GM23248 (cell line): ENCODE data around the gene TPO. TPM values are rescaled to one million over a fixed set of nuclear protein-coding genes. Genes with fewer than 3 reads are reported as not detected.
"Not testable (repeated sequence)": the region's sequence is repeated elsewhere in the genome, so short reads cannot be mapped to it uniquely, and the experiment has no call there.

Experiments used
- DNase-seq: peaks from one replicate; pipeline ENCODE4 v3.0.0-alpha.2; 2015
- H2AFZ ChIP-seq: fragments of 200-600 bp; sonication (generic); 2 replicates; pipeline ENCODE4 v1.6.1; 2016; ENCODE audit warnings: antibody characterized with exemption
- H3F3A ChIP-seq: fragments of 200-600 bp; sonication (generic); 2 replicates; pipeline ENCODE4 v1.6.1; 2016; ENCODE audit warnings: mild to moderate bottlenecking, antibody characterized with exemption, mixed run types; ENCODE audit not compliant: insufficient read depth
- H3K27ac ChIP-seq: fragments of 200-600 bp; sonication (generic); 2 replicates; pipeline ENCODE4 v1.5.1; 2016; ENCODE audit warnings: mild to moderate bottlenecking
- H3K27me3 ChIP-seq: fragments of 200-600 bp; sonication (generic); replicated peaks from 2 replicates; pipeline ENCODE4 v1.6.1; 2016; ENCODE audit warnings: mild to moderate bottlenecking; ENCODE audit not compliant: insufficient read depth
- H3K36me3 ChIP-seq: fragments of 200-600 bp; sonication (generic); 2 replicates; pipeline ENCODE4 v1.6.1; 2016; ENCODE audit warnings: low read depth, mild to moderate bottlenecking
- H3K4me1 ChIP-seq: fragments of 200-600 bp; sonication (generic); 2 replicates; pipeline ENCODE4 v1.6.1; 2016; ENCODE audit warnings: mild to moderate bottlenecking; ENCODE audit not compliant: insufficient read depth
- H3K4me2 ChIP-seq: fragments of 200-600 bp; sonication (generic); one replicate; pipeline ENCODE4 v1.6.1; 2016; ENCODE audit warnings: mild to moderate bottlenecking; ENCODE audit not compliant: unreplicated experiment
- H3K4me3 ChIP-seq: fragments of 200-600 bp; sonication (generic); 2 replicates; pipeline ENCODE4 v1.5.1; 2016; ENCODE audit warnings: mild to moderate bottlenecking
- H3K79me2 ChIP-seq: fragments of 200-600 bp; sonication (generic); 2 replicates; pipeline ENCODE4 v1.6.1; 2016; ENCODE audit warnings: mild to moderate bottlenecking; ENCODE audit not compliant: insufficient read depth
- H3K9ac ChIP-seq: fragments of 200-600 bp; sonication (generic); 2 replicates; pipeline ENCODE4 v1.6.1; 2016; ENCODE audit warnings: mild to moderate bottlenecking
- H3K9me2 ChIP-seq: fragments of 200-600 bp; sonication (generic); 2 replicates; pipeline ENCODE4 v1.6.1; 2016; ENCODE audit warnings: mixed run types, mild to moderate bottlenecking, moderate library complexity; ENCODE audit not compliant: insufficient read depth
- H3K9me3 ChIP-seq: fragments of 200-600 bp; sonication (generic); one replicate; pipeline ENCODE4 v1.6.1; 2017; ENCODE audit warnings: low read depth
- H4K20me1 ChIP-seq: fragments of 200-600 bp; sonication (generic); 2 replicates; pipeline ENCODE4 v1.6.0; 2016; ENCODE audit not compliant: insufficient read depth
- EZH2 ChIP-seq: fragments of 200-600 bp; sonication (generic); IDR thresholded peaks from 2 replicates; pipeline ENCODE4 v1.6.1; 2018; ENCODE audit warnings: antibody characterized with exemption, mild to moderate bottlenecking; ENCODE audit not compliant: insufficient read depth, poor library complexity, severe bottlenecking
- EZH2phosphoT487 ChIP-seq: fragments of 200-600 bp; sonication (generic); IDR thresholded peaks from 2 replicates; pipeline ENCODE4 v1.6.1; 2018; ENCODE audit warnings: antibody characterized with exemption, moderate library complexity, mild to moderate bottlenecking, low read depth; ENCODE audit not compliant: insufficient read depth
- WGBS, 2 experiments: methylation state at CpG; one replicate each; pipeline ENCODE4 v1.1.6; 2015 to 2017; ENCODE audit warnings: low lambda C conversion rate in 2 of 2, low coverage in 1 of 2; ENCODE audit errors: missing lambda C conversion rate in 2 of 2; 5-methylcytosine and 5-hydroxymethylcytosine counted together
- in situ Hi-C: fragments of 300-500 bp; cut with MboI; formaldehyde crosslinking; loops from 2 replicates; pipeline ENCODE4 v1.15.0; 2020
- polyA plus RNA-seq: library from polyadenylated mRNA; unstranded; fragments of >200 nt; fragmentation: Nextera tagmentation; extraction: Ambion mirVana; gene quantifications from 2 replicates; pipeline ENCODE4 v1.2.1, GENCODE V29; 2016
- total RNA-seq: library from RNA; depleted of rRNA; stranded (reverse); fragments of >200 nt; shearing (Covaris generic); gene quantifications from 2 replicates; pipeline ENCODE4 v1.2.3, GENCODE V29; 2014

The TPO gene
- total and polyA plus RNA-seq, 2 experiments from 2014 or later: not detected

- Histone ChIP-seq H3K9ac (no peak overlapping the region), H3K4me2 (no peak overlapping the region), H3K4me1 (no peaks in the 10 kb centered on the region), H3F3A (no peaks in the 10 kb centered on the region), H3K27me3 (no peaks in the 10 kb centered on the region), H3K4me3 (no peak overlapping the region), H3K9me3 (no peaks in the 10 kb centered on the region), H2AFZ (no peak overlapping the region), H3K36me3 (no peaks in the 10 kb centered on the region), H3K27ac (no peak overlapping the region), H4K20me1 (no peaks in the 10 kb centered on the region), H3K79me2 (no peaks in the 10 kb centered on the region), H3K9me2 (no peaks in the 10 kb centered on the region)
- in situ Hi-C loops: no loop called here
- 7 to 10% methylated on average over 2 of the region's 2 CpGs for WGBS, 2 experiments
- TF ChIP-seq EZH2phosphoT487: no peak
- TF ChIP-seq EZH2: no peak
- no peak for DNase-seq
Measured at GRCh38 chr2:1406434-1406833, 6.8 kb upstream of the TPO start.

GRCh38 chr2:1407950-1408675 is 5.2 kb upstream of the TPO start:
- no peaks in the 10 kb centered on the region for H3K27me3 ChIP-seq
- WGBS, 2 experiments: 22 to 23% methylated on average over 16 of the region's 16 CpGs
- in situ Hi-C loops: no loop called here
- no peaks in the 10 kb centered on the region for H3K79me2 ChIP-seq
- H3K9ac ChIP-seq: no peak overlapping the region
- H3K4me1 ChIP-seq: no peaks in the 10 kb centered on the region
- no peaks in the 10 kb centered on the region for H3F3A ChIP-seq
- no peak overlapping the region for H3K27ac ChIP-seq
- no peaks in the 10 kb centered on the region for H4K20me1 ChIP-seq
- H3K4me3 ChIP-seq: no peak overlapping the region
- H3K9me2 ChIP-seq: no peaks in the 10 kb centered on the region
- no peaks in the 10 kb centered on the region for H3K36me3 ChIP-seq
- TF ChIP-seq EZH2: no peak
- TF ChIP-seq EZH2phosphoT487: no peak
- H3K4me2 ChIP-seq: no peak overlapping the region
- H2AFZ ChIP-seq: no peak overlapping the region
- DNase-seq: no peak
- no peaks in the 10 kb centered on the region for H3K9me3 ChIP-seq

GRCh38 chr2:1414121-1414520 is 858 bp downstream of the TPO start:
- no peaks in the 10 kb centered on the region for H3K9me2 ChIP-seq
- 47 to 58% methylated on average over 13 of the region's 13 CpGs for WGBS, 2 experiments
- no peaks in the 10 kb centered on the region for H3K27me3 ChIP-seq
- H4K20me1 ChIP-seq: no peaks in the 10 kb centered on the region
- no peaks in the 10 kb centered on the region for H3K36me3 ChIP-seq
- no peak overlapping the region for H3K4me2 ChIP-seq
- H3F3A ChIP-seq: peaks cover 6% of the 10 kb centered on the region; the same call in 1 of the 2 replicates
- in situ Hi-C loops: no loop called here
- H2AFZ ChIP-seq: no peak overlapping the region
- H3K4me3 ChIP-seq: no peak overlapping the region
- no peak overlapping the region for H3K9ac ChIP-seq
- no peaks in the 10 kb centered on the region for H3K79me2 ChIP-seq
- DNase-seq: no peak
- TF ChIP-seq EZH2phosphoT487 (no peak), EZH2 (no peak)
- no peaks in the 10 kb centered on the region for H3K4me1 ChIP-seq
- no peaks in the 10 kb centered on the region for H3K9me3 ChIP-seq
- no peak overlapping the region for H3K27ac ChIP-seq

GRCh38 chr2:1414901-1415300 is 1.6 kb downstream of the TPO start:
- not testable (repeated sequence) for H3K27me3 ChIP-seq, H3K9me3 ChIP-seq
- WGBS, 2 experiments: 37 to 42% methylated on average over 6 to 11 of the region's 11 CpGs

More at GRCh38 chr2:1414901-1415300, 1.6 kb downstream of the TPO start:
- H3K9ac ChIP-seq, H3K9me2 ChIP-seq, H3K36me3 ChIP-seq, H3K4me1 ChIP-seq, H3K4me3 ChIP-seq, H3F3A ChIP-seq, H2AFZ ChIP-seq, H3K27ac ChIP-seq, H3K79me2 ChIP-seq, H3K4me2 ChIP-seq, H4K20me1 ChIP-seq, in situ Hi-C loops, DNase-seq: not testable (repeated sequence)
